Panc1 (cell line): Measurements from ENCODE around the gene ADGRL3. TPM values are rescaled to one million over a fixed set of nuclear protein-coding genes. Genes with fewer than 3 reads are reported as not detected.

Experiments used
- ATAC-seq: fragments of 200-7000 bp; cut with Tn5 transposase; 2 replicates; pipeline ENCODE4 v1.9.1; 2020; ENCODE audit warnings: mild to moderate bottlenecking, moderate library complexity
- BruUV-seq: library from RNA; stranded (reverse); fragments of 400-500 nt; replicated peaks from 2 replicates; lab custom pipeline; 2021; lab: Mats Ljungman, UMichigan
- CTCF ChIA-PET: fragments of 300-600 bp; sonication (Branson Sonifier 250); formaldehyde crosslinking; loops from one replicate; lab custom pipeline; 2022; ENCODE audit warnings: antibody characterized with exemption; lab: Charles Lee
- POLR2A ChIA-PET: fragments of 300-600 bp; sonication (Branson Sonifier 250); formaldehyde crosslinking; loops from one replicate; lab custom pipeline; 2022; ENCODE audit warnings: antibody characterized with exemption; lab: Charles Lee
- DNase-seq: peaks from one replicate; pipeline ENCODE4 v3.0.0-alpha.2; 2010; ENCODE audit warnings: low read depth, low spot score
- H3K27ac ChIP-seq: 2 replicates; pipeline ENCODE4 v1.5.1; 2011; ENCODE audit warnings: mild to moderate bottlenecking, low read length, inconsistent platforms
- H3K27me3 ChIP-seq: fragments of 200-500 bp; sonication (Bioruptor generic); 2 replicates; pipeline ENCODE4 v1.6.0; 2014; ENCODE audit warnings: low read length, inconsistent platforms; ENCODE audit not compliant: control insufficient read depth, insufficient read depth
- H3K36me3 ChIP-seq: fragments of 200-500 bp; sonication (Bioruptor generic); 2 replicates; pipeline ENCODE4 v1.5.1; 2014; ENCODE audit warnings: inconsistent platforms, mild to moderate bottlenecking, low read length, moderate library complexity; ENCODE audit not compliant: control insufficient read depth, insufficient read depth
- H3K4me1 ChIP-seq: 2 replicates; pipeline ENCODE4 v1.5.1; 2011; ENCODE audit warnings: inconsistent platforms, mild to moderate bottlenecking, low read length, moderate library complexity; ENCODE audit not compliant: control insufficient read depth, insufficient read depth
- H3K4me3 ChIP-seq, 2 experiments: 2 replicates each; pipeline ENCODE4 v1.5.1; 2011 to 2012; ENCODE audit warnings: low read depth in 2 of 2, low read length in 2 of 2, mild to moderate bottlenecking in 2 of 2, inconsistent platforms in 1 of 2, moderate library complexity in 1 of 2
- H3K9me3 ChIP-seq: fragments of 200-500 bp; sonication (Bioruptor generic); 2 replicates; pipeline ENCODE4 v1.5.1; 2014; ENCODE audit warnings: low read depth, mild to moderate bottlenecking, inconsistent platforms, low read length, moderate library complexity; ENCODE audit not compliant: control insufficient read depth, insufficient read depth
- CTCF ChIP-seq: fragments of 450-650 bp; IDR thresholded peaks from 2 replicates; pipeline ENCODE4 v1.5.1; 2017; ENCODE audit warnings: mild to moderate bottlenecking
- POLR2AphosphoS5 ChIP-seq: IDR thresholded peaks from 2 replicates; pipeline ENCODE4 v1.6.1; 2012; ENCODE audit warnings: mild to moderate bottlenecking, low read depth, low read length, moderate library complexity
- REST ChIP-seq, 2 experiments: IDR thresholded peaks; 2 replicates each; pipeline ENCODE4 v1.6.1; 2011 to 2012; ENCODE audit warnings: low read depth in 2 of 2, control low read depth in 1 of 2, low read length in 1 of 2, mild to moderate bottlenecking in 1 of 2, moderate library complexity in 1 of 2; ENCODE audit not compliant: insufficient read depth in 1 of 2
- SIN3A ChIP-seq: IDR thresholded peaks from 2 replicates; pipeline ENCODE4 v1.6.1; 2012; ENCODE audit warnings: low read depth, mild to moderate bottlenecking, low read length, moderate library complexity, borderline replicate concordance; ENCODE audit not compliant: insufficient read depth
- TCF7L2 ChIP-seq: IDR thresholded peaks from 2 replicates; pipeline ENCODE4 v1.6.1; 2011; ENCODE audit warnings: mild to moderate bottlenecking, low read depth, low read length, inconsistent platforms
- in situ Hi-C: cut with HindIII; loops from 2 replicates; pipeline ENCODE4 v1.10.0; 2016; ENCODE audit warnings: low sequenced_read_pairs, low pct_unique_long_range_greater_than_20kb
- intact Hi-C: fragments of 100-400 bp; cut with micrococcal nuclease; formaldehyde crosslinking; loops from one replicate; pipeline ENCODE4 v1.10.0; 2022; ENCODE audit not compliant: unreplicated experiment
- total RNA-seq: library from RNA; stranded (reverse); gene quantifications from one replicate; pipeline ENCODE4 v1.2.1, GENCODE V29; 2021; ENCODE audit not compliant: unreplicated experiment

Gene ADGRL3
- total RNA-seq, 1 experiment from 2014 or later: 0.23 TPM

GRCh38 chr4:61663310-61663709 lies 463.2 kb downstream of the ADGRL3 start:
- H3K36me3 ChIP-seq: no peaks in the 10 kb centered on the region
- TF ChIP-seq CTCF: no peak
- TF ChIP-seq TCF7L2: no peak
- no peak for TF ChIP-seq SIN3A
- TF ChIP-seq REST (IDR thresholded peaks at IDR 0.05; ENCODE audit: insufficient read depth in 1 of 2, low read depth in 2 of 2, low read length in 1 of 2): no peak
- no peak for TF ChIP-seq POLR2AphosphoS5
- intact Hi-C loops (no loop called here), in situ Hi-C loops (no loop called here)
- no peak overlapping the region for H3K4me3 ChIP-seq
- DNase-seq (no peak), ATAC-seq (no peak)
- H3K4me1 ChIP-seq: no peaks in the 10 kb centered on the region
- no peaks in the 10 kb centered on the region for H3K27me3 ChIP-seq
- ChIA-PET POLR2A (no interaction called here), CTCF (no interaction called here)
- H3K27ac ChIP-seq: no peak overlapping the region
- no TSS peak for BruUV-seq
- H3K9me3 ChIP-seq: no peaks in the 10 kb centered on the region

GRCh38 chr4:61665649-61666048 lies 465.5 kb downstream of the ADGRL3 start:
- DNase-seq: no peak
- no peak overlapping the region for H3K4me3 ChIP-seq
- H3K36me3 ChIP-seq: no peaks in the 10 kb centered on the region
- no peak overlapping the region for H3K27ac ChIP-seq
- POLR2A ChIA-PET: no interaction called here
- no peaks in the 10 kb centered on the region for H3K27me3 ChIP-seq
- no TSS peak for BruUV-seq
- in situ Hi-C loops: no loop called here
- CTCF ChIA-PET: no interaction called here
- no peak for ATAC-seq
- no peaks in the 10 kb centered on the region for H3K4me1 ChIP-seq
- intact Hi-C loops: no loop called here
- H3K9me3 ChIP-seq: no peaks in the 10 kb centered on the region
- TF ChIP-seq POLR2AphosphoS5: no peak
- TF ChIP-seq SIN3A: no peak
- TF ChIP-seq CTCF: no peak
- TF ChIP-seq REST (IDR thresholded peaks at IDR 0.05; ENCODE audit: insufficient read depth in 1 of 2, low read depth in 2 of 2, low read length in 1 of 2): no peak
- TF ChIP-seq TCF7L2: no peak
